Ovary (tissue), 3 donors: ENCODE measurements around the gene MICAL2.

Experiments
- CTCF ChIP-seq, 3 donors: fragments of 450-650 bp in 2 of 3; fragments of 200-600 bp in 1 of 3; IDR thresholded peaks; one replicate each; pipeline versions ENCODE4 v1.5.1 to v1.8.0; 2016 to 2022; ENCODE audit warnings: antibody characterized with exemption in 3 of 3, mild to moderate bottlenecking in 1 of 3
- EP300 ChIP-seq: sonication (generic); formaldehyde crosslinking; IDR thresholded peaks from one replicate; pipeline ENCODE4 v1.6.1; 2017; ENCODE audit warnings: antibody characterized with exemption
- POLR2A ChIP-seq: fragments of 450-650 bp; IDR thresholded peaks from one replicate; pipeline ENCODE4 v1.6.1; 2017; ENCODE audit warnings: antibody characterized with exemption, mild to moderate bottlenecking, moderate library complexity
- donor health status: DM: no; HTN: no; CAD: no.

DNA sequence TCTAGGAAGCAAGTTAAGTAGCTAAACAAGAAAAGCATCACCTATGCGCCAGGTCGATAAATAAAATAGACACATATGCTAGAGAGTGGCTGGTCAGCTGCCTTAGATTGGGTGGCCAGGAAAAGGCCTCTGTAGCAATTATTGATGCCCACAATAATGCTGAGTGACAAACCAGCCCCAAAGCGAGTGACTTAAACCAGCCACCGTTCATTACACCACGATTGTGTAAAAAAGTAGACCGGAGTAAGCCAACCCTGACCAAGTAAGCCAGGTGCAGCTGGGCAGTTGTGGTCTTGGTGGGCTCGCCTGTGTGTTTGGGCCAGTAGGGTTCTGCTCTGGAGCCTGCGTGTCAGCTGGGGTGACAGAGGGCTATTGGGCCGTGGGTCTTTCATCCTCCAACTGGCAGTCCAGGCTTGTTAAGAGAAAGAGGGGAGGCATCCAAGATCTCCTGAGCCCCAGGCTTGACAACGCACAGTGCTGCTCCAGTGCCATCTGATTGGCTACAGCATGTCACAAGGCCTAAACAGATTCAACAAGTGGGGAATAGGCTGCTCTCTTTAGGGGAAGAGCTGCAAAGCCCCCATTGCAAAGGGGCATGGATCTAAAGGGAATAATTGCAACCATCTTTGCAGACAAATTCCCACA, 166.6 kb downstream of the MICAL2 start:
- TF ChIP-seq CTCF (IDR thresholded peaks at IDR 0.05) (no peak), POLR2A (no peak), EP300 (no peak)
